ENCODE measurements around the gene ALK. TPM values are rescaled to one million over a fixed set of nuclear protein-coding genes. Genes with fewer than 3 reads are reported as not detected.

ALK gene
- total RNA-seq, 4 donors from 2014 or later = 0.88 to 1.3 (median 1.3) TPM; not detected in 1

DNA sequence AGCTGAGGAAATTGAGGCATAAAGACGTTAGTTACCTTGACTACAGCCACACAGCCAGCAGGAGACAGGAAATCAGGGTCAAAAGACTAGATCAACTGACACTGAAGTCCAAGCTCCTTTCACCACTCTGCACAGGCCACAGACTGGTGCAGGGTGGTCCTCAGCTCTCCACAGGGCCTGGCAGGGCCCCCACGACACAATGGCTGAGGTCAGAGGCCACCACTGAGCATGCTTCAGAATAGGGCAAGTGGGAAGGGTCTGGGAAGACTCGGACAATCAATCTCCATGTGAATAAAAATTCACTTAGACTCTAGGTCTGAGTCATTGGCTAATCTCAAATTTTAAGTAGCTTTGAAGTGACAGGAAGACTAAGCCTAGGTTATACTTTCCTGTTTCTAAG lies 201.7 kb downstream of the ALK start:
- H3K27me3 ChIP-seq = no peaks in the 10 kb centered on the region
- no peak for DNase-seq
- no peak for TF ChIP-seq POLR2A (IDR thresholded peaks at IDR 0.05)
- TF ChIP-seq, protein P1, sequence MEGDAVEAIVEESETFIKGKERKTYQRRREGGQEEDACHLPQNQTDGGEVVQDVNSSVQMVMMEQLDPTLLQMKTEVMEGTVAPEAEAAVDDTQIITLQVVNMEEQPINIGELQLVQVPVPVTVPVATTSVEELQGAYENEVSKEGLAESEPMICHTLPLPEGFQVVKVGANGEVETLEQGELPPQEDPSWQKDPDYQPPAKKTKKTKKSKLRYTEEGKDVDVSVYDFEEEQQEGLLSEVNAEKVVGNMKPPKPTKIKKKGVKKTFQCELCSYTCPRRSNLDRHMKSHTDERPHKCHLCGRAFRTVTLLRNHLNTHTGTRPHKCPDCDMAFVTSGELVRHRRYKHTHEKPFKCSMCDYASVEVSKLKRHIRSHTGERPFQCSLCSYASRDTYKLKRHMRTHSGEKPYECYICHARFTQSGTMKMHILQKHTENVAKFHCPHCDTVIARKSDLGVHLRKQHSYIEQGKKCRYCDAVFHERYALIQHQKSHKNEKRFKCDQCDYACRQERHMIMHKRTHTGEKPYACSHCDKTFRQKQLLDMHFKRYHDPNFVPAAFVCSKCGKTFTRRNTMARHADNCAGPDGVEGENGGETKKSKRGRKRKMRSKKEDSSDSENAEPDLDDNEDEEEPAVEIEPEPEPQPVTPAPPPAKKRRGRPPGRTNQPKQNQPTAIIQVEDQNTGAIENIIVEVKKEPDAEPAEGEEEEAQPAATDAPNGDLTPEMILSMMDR (IDR thresholded peaks at IDR 0.05) = no peak
- no peaks in the 10 kb centered on the region for H3K36me3 ChIP-seq
- no peak overlapping the region for H3K27ac ChIP-seq
- no peaks in the 10 kb centered on the region for H3K9me3 ChIP-seq
- H3K4me3 ChIP-seq = no peak overlapping the region
- H3K4me1 ChIP-seq = no peaks in the 10 kb centered on the region

DNA sequence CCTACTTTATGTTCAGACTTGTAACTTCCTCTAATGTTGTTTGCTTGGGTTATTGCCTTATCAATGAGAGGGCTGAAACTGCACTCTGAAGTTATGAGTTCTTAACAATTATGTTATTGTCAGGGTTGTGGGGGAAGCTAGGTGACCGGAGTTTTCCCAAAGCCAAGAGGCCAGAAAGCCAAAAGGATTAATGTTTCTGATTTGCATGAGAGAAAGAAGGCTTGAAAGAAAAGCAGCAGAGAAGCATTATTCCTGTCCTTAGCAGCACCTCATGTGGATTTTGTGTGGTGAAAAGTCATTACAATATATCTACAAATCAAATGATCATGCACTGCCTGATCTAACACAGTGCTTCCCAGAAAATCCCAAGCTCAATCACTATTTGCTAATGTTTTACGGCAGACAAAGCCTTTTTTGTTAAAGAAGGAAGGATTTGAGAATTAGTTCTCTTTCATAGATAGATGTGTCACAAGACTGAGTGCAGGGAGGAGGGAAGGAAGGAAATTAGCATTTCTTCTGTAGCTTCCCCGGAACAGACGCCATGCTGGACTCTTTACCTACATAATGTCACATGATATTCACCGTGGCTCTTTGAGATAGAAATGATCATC lies 203.2 kb downstream of the ALK start:
- Histone ChIP-seq H3K27ac (no peak overlapping the region), H3K27me3 (no peaks in the 10 kb centered on the region), H3K4me3 (no peak overlapping the region), H3K9me3 (no peaks in the 10 kb centered on the region), H3K36me3 (no peaks in the 10 kb centered on the region), H3K4me1 (no peaks in the 10 kb centered on the region)
- no peak for DNase-seq
- TF ChIP-seq, protein P1 (IDR thresholded peaks at IDR 0.05) = no peak
- no peak for TF ChIP-seq POLR2A (IDR thresholded peaks at IDR 0.05)

DNA sequence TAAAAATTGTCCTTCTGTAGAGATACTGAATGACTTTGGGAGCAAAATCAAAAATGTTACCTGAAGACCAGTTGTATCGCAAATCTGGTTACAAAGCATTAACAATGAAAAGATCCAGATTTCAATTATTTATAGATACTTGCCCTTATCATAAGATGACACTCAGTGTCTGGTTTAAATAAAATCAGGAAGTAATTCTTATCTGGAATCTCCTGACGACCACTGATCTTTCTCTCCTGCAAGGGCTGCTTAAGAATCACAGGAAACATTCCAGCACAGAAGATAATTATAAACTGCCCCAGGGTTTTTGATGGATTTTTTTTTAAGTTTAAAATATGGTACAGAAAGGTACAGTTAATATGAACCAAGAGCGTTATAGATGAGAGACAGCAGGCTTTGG lies 205.7 kb downstream of the ALK start:
- no peak for DNase-seq
- TF ChIP-seq POLR2A (IDR thresholded peaks at IDR 0.05) = no peak
- no peaks in the 10 kb centered on the region for H3K4me1 ChIP-seq

DNA sequence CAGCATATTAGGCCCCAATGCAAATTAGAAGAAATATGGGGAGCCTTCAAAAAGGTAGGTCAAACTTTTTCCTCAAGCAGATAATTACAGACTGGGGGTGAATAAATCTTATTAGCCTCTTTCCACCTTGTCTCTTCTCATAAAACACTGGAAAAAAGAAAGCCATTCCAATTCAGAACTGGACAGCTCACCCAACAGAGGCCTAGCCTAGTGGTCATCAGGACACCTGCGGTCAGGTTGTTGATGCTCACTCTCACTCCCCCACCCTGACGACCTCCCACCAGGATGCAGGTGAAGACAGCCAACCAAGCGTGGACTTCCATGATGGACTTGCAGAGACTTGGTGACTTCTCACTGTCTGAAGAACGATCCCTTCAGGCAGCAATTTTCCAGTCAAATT lies 207.1 kb downstream of the ALK start:
- no peak for DNase-seq
- H3K9me3 ChIP-seq = no peaks in the 10 kb centered on the region
- no peaks in the 10 kb centered on the region for H3K4me1 ChIP-seq
- TF ChIP-seq, protein P1 (IDR thresholded peaks at IDR 0.05) = no peak
- TF ChIP-seq POLR2A (IDR thresholded peaks at IDR 0.05) = no peak
- no peak overlapping the region for H3K27ac ChIP-seq
- H3K4me3 ChIP-seq = no peak overlapping the region
- no peaks in the 10 kb centered on the region for H3K27me3 ChIP-seq
- H3K36me3 ChIP-seq = no peaks in the 10 kb centered on the region

More for the DNA sequence above, 205.7 kb downstream of the ALK start:
- H3K4me3 ChIP-seq = no peak overlapping the region
- no peaks in the 10 kb centered on the region for H3K27me3 ChIP-seq
- no peaks in the 10 kb centered on the region for H3K9me3 ChIP-seq
- H3K36me3 ChIP-seq = no peaks in the 10 kb centered on the region
- no peak overlapping the region for H3K27ac ChIP-seq

DNA sequence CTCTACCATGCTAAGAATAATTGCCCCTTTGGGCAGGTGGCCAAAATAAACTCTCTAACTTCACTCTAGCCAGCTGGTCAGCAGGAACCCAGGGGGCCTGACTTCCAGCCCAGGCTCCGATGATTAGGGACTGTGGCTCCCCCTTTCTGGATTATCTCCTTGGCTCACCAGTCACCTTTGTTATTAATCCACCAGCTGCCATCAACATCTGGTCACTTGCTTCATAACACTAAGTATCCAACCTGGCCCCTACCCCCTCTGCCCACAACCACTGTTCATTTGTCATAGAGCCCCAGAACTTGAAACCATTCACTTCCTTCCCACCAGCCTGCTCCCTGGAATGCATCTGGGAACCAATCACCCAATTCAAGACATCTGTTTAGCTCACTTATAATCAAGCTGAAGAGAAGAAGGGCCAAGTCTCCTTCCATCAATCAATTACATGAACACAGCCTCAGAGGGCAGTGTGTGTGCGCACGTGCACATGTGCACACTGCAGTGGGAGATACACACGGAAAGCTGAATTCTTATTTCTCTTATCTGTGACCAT lies 215.1 kb downstream of the ALK start:
- Histone ChIP-seq H3K27ac (no peak overlapping the region), H3K27me3 (no peaks in the 10 kb centered on the region), H3K9me3 (no peaks in the 10 kb centered on the region), H3K4me1 (no peaks in the 10 kb centered on the region), H3K4me3 (no peak overlapping the region), H3K36me3 (no peaks in the 10 kb centered on the region)
- TF ChIP-seq, protein P1 (IDR thresholded peaks at IDR 0.05) = no peak
- no peak for TF ChIP-seq POLR2A (IDR thresholded peaks at IDR 0.05)
- no peak for DNase-seq

DNA sequence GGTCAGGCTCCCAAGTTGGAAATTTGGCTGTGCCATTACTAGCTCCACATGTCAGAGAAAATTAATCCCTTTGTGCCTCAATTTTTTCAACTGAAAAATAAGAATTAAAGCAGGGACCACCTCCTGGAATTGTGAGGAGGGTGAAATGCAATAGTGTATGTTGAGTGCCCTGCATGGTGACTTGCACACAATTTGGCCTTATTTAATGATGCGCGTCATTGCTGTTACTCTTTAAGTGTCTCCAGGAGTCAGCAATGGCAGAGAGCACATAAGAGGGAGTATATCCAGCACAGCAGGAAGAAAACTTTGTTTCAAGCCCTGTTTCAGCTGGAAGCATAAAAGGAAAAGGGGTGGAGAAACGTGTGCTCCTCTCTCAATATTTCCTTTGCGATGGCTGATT lies 215.8 kb downstream of the ALK start:
- no peak for DNase-seq
- no peaks in the 10 kb centered on the region for H3K9me3 ChIP-seq
- H3K36me3 ChIP-seq = no peaks in the 10 kb centered on the region
- H3K27me3 ChIP-seq = no peaks in the 10 kb centered on the region
- no peak overlapping the region for H3K27ac ChIP-seq
- no peaks in the 10 kb centered on the region for H3K4me1 ChIP-seq
- no peak overlapping the region for H3K4me3 ChIP-seq
- TF ChIP-seq POLR2A (IDR thresholded peaks at IDR 0.05) = no peak
- TF ChIP-seq, protein P1 (IDR thresholded peaks at IDR 0.05) = no peak

Measured in Peyer's patch (tissue), 4 donors.